ENCODE measurements around the gene HSF2BP.

HSF2BP gene

DNA sequence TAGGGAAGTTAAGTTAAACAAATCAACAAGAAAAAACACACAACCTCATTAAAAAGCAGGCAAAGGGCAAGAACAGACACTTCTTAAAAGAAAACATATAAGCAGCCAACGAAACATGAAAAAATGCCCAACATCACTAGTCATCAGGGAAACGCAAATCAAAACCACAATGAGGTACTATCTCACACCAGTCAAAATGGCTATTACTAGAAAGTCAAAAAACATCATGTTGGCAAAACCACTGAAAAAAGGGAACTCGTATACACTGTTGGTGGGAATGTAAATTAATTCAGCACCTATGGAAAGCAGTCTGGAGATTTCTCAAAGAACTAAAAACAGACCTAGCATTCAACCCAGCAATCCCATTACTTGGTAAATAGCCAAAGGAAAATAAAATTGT lies 51.1 kb downstream of the HSF2BP start:
- no peak overlapping the region for H3K4me3 ChIP-seq (ENCODE audit: low read depth, low read length)
- DNase-seq (ENCODE audit: low read depth): peak; percentile 29
- no peak for TF ChIP-seq POLR2A (IDR thresholded peaks at IDR 0.05; ENCODE audit: extremely low read depth, insufficient read length)
- TF ChIP-seq, protein P1, sequence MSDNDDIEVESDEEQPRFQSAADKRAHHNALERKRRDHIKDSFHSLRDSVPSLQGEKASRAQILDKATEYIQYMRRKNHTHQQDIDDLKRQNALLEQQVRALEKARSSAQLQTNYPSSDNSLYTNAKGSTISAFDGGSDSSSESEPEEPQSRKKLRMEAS (IDR thresholded peaks at IDR 0.05; ENCODE audit: low read depth, low read length): no peak
- TF ChIP-seq, protein P2, sequence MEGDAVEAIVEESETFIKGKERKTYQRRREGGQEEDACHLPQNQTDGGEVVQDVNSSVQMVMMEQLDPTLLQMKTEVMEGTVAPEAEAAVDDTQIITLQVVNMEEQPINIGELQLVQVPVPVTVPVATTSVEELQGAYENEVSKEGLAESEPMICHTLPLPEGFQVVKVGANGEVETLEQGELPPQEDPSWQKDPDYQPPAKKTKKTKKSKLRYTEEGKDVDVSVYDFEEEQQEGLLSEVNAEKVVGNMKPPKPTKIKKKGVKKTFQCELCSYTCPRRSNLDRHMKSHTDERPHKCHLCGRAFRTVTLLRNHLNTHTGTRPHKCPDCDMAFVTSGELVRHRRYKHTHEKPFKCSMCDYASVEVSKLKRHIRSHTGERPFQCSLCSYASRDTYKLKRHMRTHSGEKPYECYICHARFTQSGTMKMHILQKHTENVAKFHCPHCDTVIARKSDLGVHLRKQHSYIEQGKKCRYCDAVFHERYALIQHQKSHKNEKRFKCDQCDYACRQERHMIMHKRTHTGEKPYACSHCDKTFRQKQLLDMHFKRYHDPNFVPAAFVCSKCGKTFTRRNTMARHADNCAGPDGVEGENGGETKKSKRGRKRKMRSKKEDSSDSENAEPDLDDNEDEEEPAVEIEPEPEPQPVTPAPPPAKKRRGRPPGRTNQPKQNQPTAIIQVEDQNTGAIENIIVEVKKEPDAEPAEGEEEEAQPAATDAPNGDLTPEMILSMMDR (IDR thresholded peaks at IDR 0.05; ENCODE audit: low read depth, low read length): no peak
- no peak for TF ChIP-seq MYC (IDR thresholded peaks at IDR 0.05; ENCODE audit: low read depth, low read length)

DNA sequence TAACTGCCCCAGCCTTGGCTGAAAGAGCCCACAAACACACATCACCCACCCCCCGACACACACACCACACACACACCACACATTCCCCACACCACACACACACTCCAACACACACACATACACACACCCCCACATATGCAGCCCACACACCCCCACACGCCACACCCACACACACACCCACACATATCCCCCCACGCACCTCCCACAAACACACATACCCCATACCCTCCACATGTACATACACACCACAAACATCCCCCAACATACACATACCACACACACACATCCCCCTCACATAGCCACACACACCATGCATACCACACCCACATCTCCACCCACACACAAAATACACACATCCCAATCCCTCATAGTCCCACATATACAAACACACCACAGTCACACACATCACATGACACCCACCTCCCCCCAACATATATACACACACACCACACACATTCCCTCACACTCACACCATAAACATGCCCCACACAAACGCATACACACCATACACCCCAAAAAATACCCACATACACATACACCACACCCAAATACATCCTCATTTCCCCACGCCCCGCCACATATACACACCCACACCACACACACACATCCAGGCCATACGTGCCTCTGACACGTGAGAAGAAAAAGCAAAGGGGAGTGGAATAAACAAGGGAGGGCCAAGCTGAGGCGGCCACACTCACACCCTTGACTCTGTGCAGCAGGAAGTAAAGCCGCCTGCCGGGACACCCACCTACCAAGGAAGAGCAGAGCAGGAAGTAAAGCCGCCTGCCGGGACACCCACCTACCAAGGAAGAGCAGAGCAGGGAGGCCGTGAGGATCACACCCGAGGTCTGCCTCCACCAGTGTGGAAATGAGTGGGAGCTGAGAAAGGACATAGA lies 53.7 kb downstream of the HSF2BP start:
- H3K4me3 ChIP-seq (ENCODE audit: low read depth, low read length): no peak overlapping the region
- DNase-seq (ENCODE audit: low read depth): no peak
- TF ChIP-seq MYC (IDR thresholded peaks at IDR 0.05; ENCODE audit: low read depth, low read length) (no peak), POLR2A (IDR thresholded peaks at IDR 0.05; ENCODE audit: extremely low read depth, insufficient read length) (no peak)
- TF ChIP-seq, protein P1 (IDR thresholded peaks at IDR 0.05; ENCODE audit: low read depth, low read length): no peak

DNA sequence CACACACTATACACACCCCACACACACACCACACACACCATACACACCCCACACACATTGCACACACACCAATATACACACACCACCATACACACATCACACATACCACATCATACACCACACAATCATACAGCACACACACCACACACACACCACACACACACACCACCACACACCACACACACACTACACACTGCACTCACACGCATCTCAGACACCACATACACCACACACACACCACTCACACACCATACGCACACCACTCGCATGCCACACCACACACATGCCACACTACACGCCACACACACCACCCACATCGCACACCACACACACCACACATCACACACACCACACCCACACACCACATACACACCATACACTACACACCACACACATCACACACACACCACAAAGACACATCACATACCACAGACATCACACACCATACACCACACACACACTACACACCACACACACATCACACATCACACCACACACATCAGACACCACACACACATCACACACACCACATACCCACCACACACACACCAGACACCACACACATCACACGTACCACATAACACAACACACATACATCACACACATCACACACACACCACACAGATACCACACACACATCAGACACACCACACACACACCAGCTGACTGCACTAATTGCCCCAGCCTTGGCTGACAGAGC lies 54.6 kb downstream of the HSF2BP start:
- TF ChIP-seq, protein P2 (IDR thresholded peaks at IDR 0.05; ENCODE audit: low read depth, low read length): no peak
- TF ChIP-seq MYC (IDR thresholded peaks at IDR 0.05; ENCODE audit: low read depth, low read length) (no peak), POLR2A (IDR thresholded peaks at IDR 0.05; ENCODE audit: extremely low read depth, insufficient read length) (no peak)
- TF ChIP-seq, protein P1 (IDR thresholded peaks at IDR 0.05; ENCODE audit: low read depth, low read length): no peak
- no peak for DNase-seq (ENCODE audit: low read depth)
- H3K4me3 ChIP-seq (ENCODE audit: low read depth, low read length): no peak overlapping the region

DNA sequence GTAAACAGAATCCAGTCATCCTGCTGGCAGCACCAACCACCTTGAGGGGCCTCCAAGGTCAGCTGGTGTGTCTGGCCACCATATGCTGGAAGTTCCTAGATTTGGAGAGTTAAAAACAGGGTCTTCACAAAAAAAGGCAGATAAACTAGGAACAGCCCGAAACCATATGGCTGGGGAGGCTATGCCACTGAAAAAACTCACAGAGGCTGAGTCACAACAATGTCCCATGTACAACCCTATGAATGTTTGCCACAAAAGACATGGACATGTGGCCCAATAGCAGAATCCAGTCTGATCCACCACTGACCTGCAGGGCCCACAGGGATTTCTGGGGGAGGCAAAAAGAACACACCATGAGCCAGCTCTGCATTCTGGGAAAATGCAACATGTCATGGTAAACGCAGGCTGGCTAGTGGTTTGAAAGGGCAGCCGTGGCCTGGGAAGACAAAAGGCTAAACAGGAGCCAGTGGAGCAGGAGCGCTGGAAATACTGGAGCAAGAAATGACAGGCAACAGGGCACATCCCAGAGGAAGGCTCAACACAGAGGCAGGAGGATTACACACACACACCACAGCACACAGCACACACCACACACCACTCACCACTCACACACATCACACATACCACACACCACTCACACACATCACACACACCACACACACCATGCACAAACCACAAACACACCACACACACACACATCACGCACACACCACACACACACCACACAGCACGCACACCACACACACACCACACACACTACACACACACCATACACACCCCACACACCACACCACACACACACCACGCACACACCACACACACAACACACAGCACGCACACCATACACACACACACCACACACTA lies 55.4 kb downstream of the HSF2BP start:
- TF ChIP-seq, protein P2 (IDR thresholded peaks at IDR 0.05; ENCODE audit: low read depth, low read length): no peak
- TF ChIP-seq POLR2A (IDR thresholded peaks at IDR 0.05; ENCODE audit: extremely low read depth, insufficient read length): no peak
- TF ChIP-seq MYC (IDR thresholded peaks at IDR 0.05; ENCODE audit: low read depth, low read length): no peak
- TF ChIP-seq, protein P1 (IDR thresholded peaks at IDR 0.05; ENCODE audit: low read depth, low read length): no peak
- peak; percentile 15 for DNase-seq (ENCODE audit: low read depth)
- H3K4me3 ChIP-seq (ENCODE audit: low read depth, low read length): no peak overlapping the region

DNA sequence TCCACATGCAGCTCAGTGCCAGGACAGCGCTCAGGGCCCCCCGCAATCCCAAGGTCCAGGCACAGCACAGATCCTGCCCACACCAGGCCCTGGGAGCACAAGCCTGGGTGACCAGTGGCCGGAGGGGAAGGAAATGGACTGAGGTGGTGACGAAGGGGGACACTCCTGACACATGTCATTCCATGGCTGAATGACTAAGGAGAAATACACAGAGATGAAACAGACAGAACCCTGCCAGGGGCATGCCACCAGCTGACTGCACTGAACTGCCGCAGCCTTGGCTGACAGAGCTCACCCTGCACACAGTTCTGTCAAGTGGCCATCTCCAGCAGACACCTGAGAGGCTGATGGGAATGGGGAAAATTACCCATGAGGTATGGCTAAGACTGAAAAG lies 56.1 kb downstream of the HSF2BP start:
- H3K4me3 ChIP-seq (ENCODE audit: low read depth, low read length): no peak overlapping the region
- TF ChIP-seq, protein P1 (IDR thresholded peaks at IDR 0.05; ENCODE audit: low read depth, low read length): no peak
- no peak for TF ChIP-seq MYC (IDR thresholded peaks at IDR 0.05; ENCODE audit: low read depth, low read length)
- TF ChIP-seq, protein P2 (IDR thresholded peaks at IDR 0.05; ENCODE audit: low read depth, low read length): no peak
- TF ChIP-seq POLR2A (IDR thresholded peaks at IDR 0.05; ENCODE audit: extremely low read depth, insufficient read length): no peak
- no peak for DNase-seq (ENCODE audit: low read depth)

Data from NB4 (cell line).